Parathyroid adenoma (tissue), 2 donors: Measurements from ENCODE around the gene NDUFS2.

ENCODE experiments used
- H2AFZ ChIP-seq: fragments of 300-600 bp; sonication (generic); one replicate; pipeline ENCODE4 v1.7.0; 2017; ENCODE audit warnings: antibody characterized with exemption, mild to moderate bottlenecking
- H3K27ac ChIP-seq: fragments of 300-600 bp; sonication (generic); one replicate; pipeline ENCODE4 v1.7.0; 2017
- H3K27me3 ChIP-seq: fragments of 300-600 bp; sonication (generic); one replicate; pipeline ENCODE4 v1.7.0; 2017; ENCODE audit warnings: low read length; ENCODE audit not compliant: control insufficient read depth, insufficient read depth
- H3K36me3 ChIP-seq: fragments of 300-600 bp; sonication (generic); one replicate; pipeline ENCODE4 v1.7.0; 2017; ENCODE audit warnings: low read length; ENCODE audit not compliant: control insufficient read depth, insufficient read depth
- H3K4me1 ChIP-seq: fragments of 300-600 bp; sonication (generic); one replicate; pipeline ENCODE4 v1.7.0; 2017; ENCODE audit warnings: control low read depth
- H3K4me2 ChIP-seq: fragments of 300-600 bp; sonication (generic); one replicate; pipeline ENCODE4 v1.7.0; 2017; ENCODE audit warnings: low read length
- H3K4me3 ChIP-seq: fragments of 300-600 bp; sonication (generic); one replicate; pipeline ENCODE4 v1.7.0; 2017; ENCODE audit warnings: low read depth, low read length
- H3K79me2 ChIP-seq: fragments of 300-600 bp; sonication (generic); one replicate; pipeline ENCODE4 v1.7.0; 2017; ENCODE audit warnings: control low read depth
- H3K9ac ChIP-seq: fragments of 300-600 bp; sonication (generic); one replicate; pipeline ENCODE4 v1.7.0; 2017; ENCODE audit warnings: mild to moderate bottlenecking
- H3K9me3 ChIP-seq: fragments of 300-600 bp; sonication (generic); one replicate; pipeline ENCODE4 v1.7.0; 2017; ENCODE audit warnings: low read length; ENCODE audit not compliant: control insufficient read depth
- CTCF ChIP-seq: fragments of 300-600 bp; sonication (generic); IDR thresholded peaks from one replicate; pipeline ENCODE4 v1.7.0; 2017; ENCODE audit warnings: antibody characterized with exemption, mild to moderate bottlenecking
- donor health status: primary hyperparathyroidism.

NDUFS2 gene

GRCh38 chr1:161171696-161172095 is 30.5 kb upstream of the NDUFS2 start:
- Histone ChIP-seq H3K4me1 (no peaks in the 10 kb centered on the region), H3K79me2 (no peaks in the 10 kb centered on the region), H3K9ac (no peak overlapping the region), H3K36me3 (no peaks in the 10 kb centered on the region), H3K27ac (no peak overlapping the region), H3K9me3 (no peaks in the 10 kb centered on the region), H2AFZ (no peak overlapping the region), H3K4me3 (no peak overlapping the region), H3K27me3 (no peaks in the 10 kb centered on the region), H3K4me2 (no peak overlapping the region)
- no peak for TF ChIP-seq CTCF

- no peaks in the 10 kb centered on the region for H3K4me1 ChIP-seq
- no peaks in the 10 kb centered on the region for H3K36me3 ChIP-seq
- H3K27me3 ChIP-seq = no peaks in the 10 kb centered on the region
- TF ChIP-seq CTCF = no peak
- H3K9ac ChIP-seq = no peak overlapping the region
- H2AFZ ChIP-seq = no peak overlapping the region
- peak overlapping the region; percentile 32 for H3K27ac ChIP-seq
- no peak overlapping the region for H3K4me3 ChIP-seq
- H3K9me3 ChIP-seq = no peaks in the 10 kb centered on the region
- H3K79me2 ChIP-seq = no peaks in the 10 kb centered on the region
- no peak overlapping the region for H3K4me2 ChIP-seq
Measured at GRCh38 chr1:161172349-161172748, 29.8 kb upstream of the NDUFS2 start.

GRCh38 chr1:161172776-161173376 is 29.3 kb upstream of the NDUFS2 start:
- TF ChIP-seq CTCF = no peak
- Histone ChIP-seq H3K4me1 (no peaks in the 10 kb centered on the region), H3K27ac (peak overlapping the region; percentile 44), H3K9ac (no peak overlapping the region), H3K36me3 (no peaks in the 10 kb centered on the region), H3K27me3 (no peaks in the 10 kb centered on the region), H3K79me2 (peaks cover 2% of the 10 kb centered on the region), H3K4me3 (no peak overlapping the region), H3K9me3 (no peaks in the 10 kb centered on the region), H2AFZ (no peak overlapping the region), H3K4me2 (no peak overlapping the region)

GRCh38 chr1:161173711-161174110 is 28.5 kb upstream of the NDUFS2 start:
- Histone ChIP-seq H3K36me3 (no peaks in the 10 kb centered on the region), H3K9ac (no peak overlapping the region), H3K4me1 (peaks cover 3% of the 10 kb centered on the region), H3K27ac (no peak overlapping the region), H3K79me2 (peaks cover 4% of the 10 kb centered on the region), H3K9me3 (no peaks in the 10 kb centered on the region), H3K4me2 (no peak overlapping the region), H2AFZ (no peak overlapping the region), H3K27me3 (no peaks in the 10 kb centered on the region), H3K4me3 (no peak overlapping the region)
- no peak for TF ChIP-seq CTCF

GRCh38 chr1:161174911-161175310 is 27.3 kb upstream of the NDUFS2 start:
- Histone ChIP-seq H3K4me3 (no peak overlapping the region), H3K4me1 (peaks cover 3% of the 10 kb centered on the region), H3K79me2 (peaks cover 4% of the 10 kb centered on the region), H3K27ac (no peak overlapping the region), H3K36me3 (no peaks in the 10 kb centered on the region), H2AFZ (no peak overlapping the region), H3K9ac (no peak overlapping the region), H3K4me2 (no peak overlapping the region), H3K27me3 (no peaks in the 10 kb centered on the region), H3K9me3 (no peaks in the 10 kb centered on the region)
- no peak for TF ChIP-seq CTCF
